ENCODE results near the gene B4GALT5. TPM values are rescaled to one million over a fixed set of nuclear protein-coding genes. Genes with fewer than 3 reads are reported as not detected.

Gene B4GALT5
- polyA plus RNA-seq, 1 of the 3 experiments (the other 2 are of a cell fraction): 35.1 TPM

GRCh38 chr20:49729780-49730179, 16.1 kb upstream of the B4GALT5 start:
- no peak for TF ChIP-seq RXRA (IDR thresholded peaks at IDR 0.05; ENCODE audit: borderline replicate concordance, low read depth)
- TF ChIP-seq JUND (IDR thresholded peaks at IDR 0.05): no peak
- TF ChIP-seq PBX3 (IDR thresholded peaks at IDR 0.05): no peak
- no peak for TF ChIP-seq SMC3 (IDR thresholded peaks at IDR 0.05; ENCODE audit: low read depth, low read length)
- no peak for TF ChIP-seq MAX (IDR thresholded peaks at IDR 0.05; ENCODE audit: low read depth)
- TF ChIP-seq TAF1 (IDR thresholded peaks at IDR 0.05; ENCODE audit: borderline replicate concordance, low read depth, low read length): no peak
- TF ChIP-seq EZH2phosphoT487 (IDR thresholded peaks at IDR 0.05; ENCODE audit: borderline replicate concordance, low read depth): no peak
- no peak for TF ChIP-seq YY1 (IDR thresholded peaks at IDR 0.05; ENCODE audit: low read depth)
- TF ChIP-seq GATA2 (CRISPR knock-in tag; IDR thresholded peaks at IDR 0.05): no peak
- TF ChIP-seq CHD2 (IDR thresholded peaks at IDR 0.05; ENCODE audit: low read length, partially characterized antibody): no peak
- TF ChIP-seq ELF1 (IDR thresholded peaks at IDR 0.05): no peak
- WGBS (ENCODE audit: low lambda C conversion rate): 90% methylated on average over 3 of the region's 3 CpGs
- ChIA-PET POLR2A (no interaction called here), CTCF (interaction anchor here (1.1 to 1.5 kb wide), 2 partner anchors 15 to 116 kb away, joined by 3 to 4 read pairs; no protein-coding TSS in a partner anchor)
- Histone ChIP-seq H3K36me3 (replicated peaks in 1 of 2; ENCODE audit: control insufficient read depth in 1 of 2, insufficient read depth in 2 of 2, low read length in 1 of 2) (no peaks in the 10 kb centered on the region), H3F3A (replicated peaks; ENCODE audit: insufficient read depth) (no peaks in the 10 kb centered on the region), H3K9me2 (no peaks in the 10 kb centered on the region), H3K27ac (ENCODE audit: low read depth in 2 of 2, low read length in 1 of 2) (no peak overlapping the region), H3K9me3 (no peaks in the 10 kb centered on the region), H3K4me2 (no peak overlapping the region), H3K4me1 (ENCODE audit: control insufficient read depth in 1 of 2, insufficient read depth in 2 of 2, low read depth in 1 of 2, low read length in 1 of 2) (no peaks in the 10 kb centered on the region), H4K20me1 (ENCODE audit: insufficient read depth) (no peaks in the 10 kb centered on the region), H3K79me2 (ENCODE audit: insufficient read depth) (no peaks in the 10 kb centered on the region), H2AFZ (ENCODE audit: low read depth) (no peak overlapping the region), H3K4me3 (ENCODE audit: low read depth in 2 of 2, low read length in 1 of 2) (no peak overlapping the region), H3K27me3 (ENCODE audit: insufficient read depth) (no peaks in the 10 kb centered on the region), H3K9ac (no peak overlapping the region)
- DNase-seq: no peak

GRCh38 chr20:49727894-49728885, 14.5 kb upstream of the B4GALT5 start:
- Histone ChIP-seq H3K36me3 (replicated peaks in 1 of 2; ENCODE audit: control insufficient read depth in 1 of 2, insufficient read depth in 2 of 2, low read length in 1 of 2) (no peaks in the 10 kb centered on the region), H3K9ac (no peak overlapping the region), H3K4me3 (ENCODE audit: low read depth in 2 of 2, low read length in 1 of 2) (no peak overlapping the region), H3K9me3 (no peaks in the 10 kb centered on the region), H3K4me1 (ENCODE audit: control insufficient read depth in 1 of 2, insufficient read depth in 2 of 2, low read depth in 1 of 2, low read length in 1 of 2) (no peaks in the 10 kb centered on the region), H2AFZ (ENCODE audit: low read depth) (no peak overlapping the region), H3K27me3 (ENCODE audit: insufficient read depth) (no peaks in the 10 kb centered on the region), H3K4me2 (no peak overlapping the region), H3F3A (replicated peaks; ENCODE audit: insufficient read depth) (no peaks in the 10 kb centered on the region), H3K9me2 (no peaks in the 10 kb centered on the region), H4K20me1 (ENCODE audit: insufficient read depth) (no peaks in the 10 kb centered on the region), H3K79me2 (ENCODE audit: insufficient read depth) (no peaks in the 10 kb centered on the region), H3K27ac (ENCODE audit: low read depth in 2 of 2, low read length in 1 of 2) (no peak overlapping the region)
- WGBS (ENCODE audit: low lambda C conversion rate): 87% methylated on average over 3 of the region's 3 CpGs
- TF ChIP-seq POLR2AphosphoS5 (IDR thresholded peaks at IDR 0.05; ENCODE audit: low read depth, low read length): no peak
- TF ChIP-seq RFX5 (IDR thresholded peaks at IDR 0.05; ENCODE audit: low read length): no peak
- TF ChIP-seq REST (IDR thresholded peaks at IDR 0.05; ENCODE audit: low read depth, low read length): no peak
- TF ChIP-seq EP300 (IDR thresholded peaks at IDR 0.05; ENCODE audit: borderline replicate concordance in 1 of 2, low read depth in 1 of 2, low read length in 1 of 2): no peak
- no peak for TF ChIP-seq GATA2 (CRISPR knock-in tag; IDR thresholded peaks at IDR 0.05)
- no peak for TF ChIP-seq TEAD4 (IDR thresholded peaks at IDR 0.05; ENCODE audit: borderline replicate concordance, insufficient read depth)
- TF ChIP-seq PBX3 (IDR thresholded peaks at IDR 0.05): no peak
- ChIA-PET CTCF (interaction anchor here (1.0 to 1.5 kb wide), 2 partner anchors 13 to 118 kb away, joined by 3 to 4 read pairs; no protein-coding TSS in a partner anchor), POLR2A (no interaction called here)
- DNase-seq: no peak

Data from SK-N-SH (cell line).